Body of pancreas (tissue), 4 donors: ENCODE data around the gene DISP2.

Experiments
- POLR2A ChIP-seq, 3 donors: fragments of 450-650 bp; IDR thresholded peaks; one replicate each; pipeline ENCODE4 v1.6.1; 2016; ENCODE audit warnings: antibody characterized with exemption in 3 of 3, mild to moderate bottlenecking in 2 of 3
- TF ChIP-seq, protein P1 (sequence below), 7 experiments: fragments of 450-650 bp in 4 of 7; fragments of 200-600 bp in 3 of 7; sonication (generic) in 3 of 7; IDR thresholded peaks; one replicate each; pipeline ENCODE4 v1.5.1; 2016 to 2019; ENCODE audit warnings: antibody characterized with exemption in 7 of 7

- TF ChIP-seq, protein P1, sequence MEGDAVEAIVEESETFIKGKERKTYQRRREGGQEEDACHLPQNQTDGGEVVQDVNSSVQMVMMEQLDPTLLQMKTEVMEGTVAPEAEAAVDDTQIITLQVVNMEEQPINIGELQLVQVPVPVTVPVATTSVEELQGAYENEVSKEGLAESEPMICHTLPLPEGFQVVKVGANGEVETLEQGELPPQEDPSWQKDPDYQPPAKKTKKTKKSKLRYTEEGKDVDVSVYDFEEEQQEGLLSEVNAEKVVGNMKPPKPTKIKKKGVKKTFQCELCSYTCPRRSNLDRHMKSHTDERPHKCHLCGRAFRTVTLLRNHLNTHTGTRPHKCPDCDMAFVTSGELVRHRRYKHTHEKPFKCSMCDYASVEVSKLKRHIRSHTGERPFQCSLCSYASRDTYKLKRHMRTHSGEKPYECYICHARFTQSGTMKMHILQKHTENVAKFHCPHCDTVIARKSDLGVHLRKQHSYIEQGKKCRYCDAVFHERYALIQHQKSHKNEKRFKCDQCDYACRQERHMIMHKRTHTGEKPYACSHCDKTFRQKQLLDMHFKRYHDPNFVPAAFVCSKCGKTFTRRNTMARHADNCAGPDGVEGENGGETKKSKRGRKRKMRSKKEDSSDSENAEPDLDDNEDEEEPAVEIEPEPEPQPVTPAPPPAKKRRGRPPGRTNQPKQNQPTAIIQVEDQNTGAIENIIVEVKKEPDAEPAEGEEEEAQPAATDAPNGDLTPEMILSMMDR (IDR thresholded peaks at IDR 0.05) = no peak
- no peak for TF ChIP-seq POLR2A (IDR thresholded peaks at IDR 0.05)
Measured at GRCh38 chr15:40407330-40407990, 49.4 kb downstream of the DISP2 start.
